GM19438 (cell line): ENCODE data around the gene SPAG17.
"Not testable (repeated sequence)": the region's sequence is repeated elsewhere in the genome, so short reads cannot be mapped to it uniquely, and the experiment has no call there.

Source experiments
- ATAC-seq: cut with Tn5 transposase; IDR thresholded peaks from one replicate; pipeline ENCODE4 v1.9.1; 2021; ENCODE audit warnings: low read depth; ENCODE audit not compliant: unreplicated experiment

The SPAG17 gene

DNA sequence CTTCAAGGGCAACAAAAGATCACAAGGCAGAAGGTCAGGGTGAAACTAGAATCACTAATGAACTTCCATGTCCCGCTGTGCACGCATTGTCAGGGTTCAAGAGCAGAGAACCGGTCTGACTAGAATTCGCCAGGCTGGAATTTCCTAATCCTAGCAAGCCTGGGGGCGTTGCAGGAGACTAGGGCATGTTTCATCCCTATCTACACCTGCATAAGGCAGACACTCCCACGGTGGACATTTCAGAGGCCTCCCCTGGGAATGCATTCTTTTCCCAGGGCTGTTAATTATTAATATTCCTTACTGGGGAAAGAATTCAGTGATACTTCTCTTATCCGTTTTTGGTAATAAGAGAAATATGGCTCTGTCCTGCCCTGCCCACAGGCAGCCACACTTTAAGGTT, 262.3 kb downstream of the SPAG17 start:
- ATAC-seq, result not testable (repeated sequence)

- no peak for ATAC-seq
Observed at GRCh38 chr1:117921991-117922390, 263.0 kb downstream of the SPAG17 start.

DNA sequence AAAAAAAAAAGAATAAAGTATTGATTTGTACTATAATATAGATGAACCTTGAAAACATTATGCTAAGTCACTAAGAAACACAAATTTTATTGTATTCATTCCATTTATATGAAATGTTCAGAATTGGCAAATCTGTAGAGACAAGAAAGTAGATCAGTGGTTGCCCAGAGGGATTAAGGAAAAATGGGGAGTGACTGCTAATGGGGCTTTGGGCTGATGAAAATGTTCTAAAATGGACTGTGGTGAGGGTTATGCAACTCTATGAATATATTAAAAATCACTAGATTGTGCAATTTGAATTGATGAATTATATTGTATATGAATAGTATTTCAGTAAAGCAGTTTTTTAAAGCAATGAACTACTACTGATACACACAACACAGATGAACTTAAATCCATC, 265.7 kb downstream of the SPAG17 start:
- ATAC-seq, result no peak

DNA sequence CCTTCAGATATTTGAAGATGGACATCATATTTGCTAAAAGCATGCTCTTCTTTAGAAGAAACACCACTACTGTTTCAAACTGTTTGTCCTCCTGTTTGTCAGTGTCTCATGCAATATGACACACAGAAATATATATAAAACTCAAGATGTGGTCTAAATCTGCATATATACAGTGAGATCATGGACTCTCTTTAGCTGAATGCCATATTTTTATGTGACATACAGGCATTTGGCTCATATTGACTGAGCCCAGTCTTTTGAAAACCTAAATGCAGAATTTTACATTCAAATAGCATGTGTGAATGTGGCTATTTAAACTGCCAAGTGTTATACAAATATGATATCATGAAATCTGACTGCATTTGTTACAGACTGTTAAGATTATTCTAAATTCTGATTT, 274.0 kb downstream of the SPAG17 start:
- no peak for ATAC-seq

- ATAC-seq, result no peak
Observed at GRCh38 chr1:117905019-117905418, 280.0 kb downstream of the SPAG17 start.

GRCh38 chr1:117904485-117904884, 280.5 kb downstream of the SPAG17 start:
- no peak for ATAC-seq
